GM19035 (cell line): ENCODE results near the gene TES.
"Not testable (repeated sequence)": the region's sequence is repeated elsewhere in the genome, so short reads cannot be mapped to it uniquely, and the experiment has no call there.

Experiments used
- ATAC-seq: cut with Tn5 transposase; IDR thresholded peaks from one replicate; pipeline ENCODE4 v1.9.1; 2021; ENCODE audit not compliant: unreplicated experiment

TES gene

GRCh38 chr7:116242178-116242577 lies 31.8 kb downstream of the TES start:
- ATAC-seq, result no peak

DNA sequence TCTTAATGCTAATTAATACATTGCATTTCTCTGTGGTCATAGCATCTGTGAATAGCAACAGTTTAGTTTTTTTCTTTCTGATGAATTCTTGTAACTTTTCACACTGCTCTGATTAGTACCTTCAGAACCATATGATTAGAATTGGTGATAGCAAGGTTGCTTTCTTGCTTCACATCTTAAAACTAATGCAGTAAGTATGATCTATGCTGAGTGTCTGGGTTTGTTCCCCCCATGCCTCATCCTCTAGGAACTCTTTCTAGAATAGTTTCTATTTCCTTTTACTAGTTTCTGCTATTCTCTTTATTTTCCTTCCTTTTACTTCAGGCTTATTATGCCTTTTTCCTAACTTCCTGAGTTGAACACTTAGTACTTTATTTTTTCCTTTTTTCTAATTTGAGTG lies 32.4 kb downstream of the TES start:
- ATAC-seq, result no peak

GRCh38 chr7:116244803-116245202 lies 34.5 kb downstream of the TES start:
- not testable (repeated sequence) for ATAC-seq

DNA sequence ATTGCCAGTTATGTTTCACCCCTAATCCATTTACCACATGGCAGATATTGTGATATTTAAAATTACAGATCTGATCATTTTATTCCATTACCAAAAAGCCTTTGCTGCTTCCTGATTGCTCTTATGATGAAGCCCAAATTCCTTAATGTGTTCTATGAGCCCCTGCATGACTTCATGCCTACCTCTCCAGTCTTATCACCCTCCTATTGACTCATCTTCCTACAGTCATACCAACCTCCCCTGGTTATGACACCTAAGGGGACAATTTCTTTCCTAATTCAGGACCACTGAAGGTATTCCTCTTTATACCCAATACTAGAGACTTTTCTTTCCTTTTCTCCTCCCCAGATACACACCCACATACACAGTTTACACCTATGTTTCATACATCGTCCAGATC lies 36.0 kb downstream of the TES start:
- ATAC-seq, result no peak

GRCh38 chr7:116249969-116250553 lies 39.7 kb downstream of the TES start:
- ATAC-seq, result no peak

GRCh38 chr7:116251675-116252074 lies 41.3 kb downstream of the TES start:
- no peak for ATAC-seq

- ATAC-seq, result no peak
Observed at GRCh38 chr7:116252249-116252648, 41.9 kb downstream of the TES start.

- ATAC-seq, result no peak
Observed at GRCh38 chr7:116257156-116257555, 46.8 kb downstream of the TES start.

DNA sequence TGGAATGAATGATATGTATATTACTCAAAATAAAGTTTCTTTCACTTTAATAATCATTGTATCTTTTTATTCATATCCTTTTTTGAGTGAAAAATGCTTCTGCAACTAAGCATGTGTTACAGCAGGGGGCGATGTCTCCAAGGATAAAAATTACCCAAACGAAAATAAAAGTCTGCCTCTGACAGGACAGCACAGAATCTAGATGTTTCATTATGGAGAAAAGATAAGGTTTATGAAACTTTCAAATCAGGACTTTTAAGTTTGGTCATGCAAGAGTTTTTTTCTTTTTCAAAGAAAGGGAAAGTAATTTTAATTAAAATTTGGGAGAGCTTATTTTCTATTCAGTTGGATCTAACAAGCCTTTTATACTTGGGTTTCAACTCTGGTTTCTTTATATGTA lies 48.4 kb downstream of the TES start:
- ATAC-seq, result no peak

DNA sequence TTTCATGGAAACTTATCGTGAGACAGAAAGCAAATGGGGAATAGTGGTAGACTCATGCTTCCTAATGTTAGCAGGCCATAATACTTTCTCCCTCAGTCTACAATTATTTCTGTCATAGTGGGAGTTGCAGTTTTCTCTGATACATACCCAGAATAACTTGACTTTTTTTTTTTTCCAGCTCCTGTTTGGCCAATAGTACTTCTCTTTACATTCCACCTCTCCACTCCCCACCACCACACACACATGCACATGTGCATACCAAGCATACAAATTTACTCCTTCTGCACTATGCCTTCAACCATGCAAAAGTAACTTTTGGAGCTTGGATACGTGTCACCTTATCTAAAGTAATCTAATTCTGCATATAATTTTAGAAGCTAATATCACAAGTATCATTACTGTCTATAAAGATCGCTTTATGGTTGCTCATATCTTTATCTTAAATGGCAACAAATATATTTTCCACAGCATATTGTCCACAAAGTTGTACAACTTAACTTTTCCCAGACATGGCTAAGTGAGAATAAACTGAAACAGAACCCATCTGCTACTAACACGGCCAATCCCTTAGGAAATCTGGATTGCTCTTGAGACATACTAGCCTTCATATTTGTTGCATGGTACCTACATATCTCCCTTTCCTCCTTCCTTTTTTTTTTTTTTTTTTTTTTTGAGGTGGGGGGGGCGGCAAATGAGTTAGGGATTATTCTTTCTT lies 49.0 kb downstream of the TES start:
- no peak for ATAC-seq

- ATAC-seq, result no peak
Observed at GRCh38 chr7:116259871-116260440, 49.6 kb downstream of the TES start.

- no peak for ATAC-seq
Observed at GRCh38 chr7:116261904-116262303, 51.6 kb downstream of the TES start.

DNA sequence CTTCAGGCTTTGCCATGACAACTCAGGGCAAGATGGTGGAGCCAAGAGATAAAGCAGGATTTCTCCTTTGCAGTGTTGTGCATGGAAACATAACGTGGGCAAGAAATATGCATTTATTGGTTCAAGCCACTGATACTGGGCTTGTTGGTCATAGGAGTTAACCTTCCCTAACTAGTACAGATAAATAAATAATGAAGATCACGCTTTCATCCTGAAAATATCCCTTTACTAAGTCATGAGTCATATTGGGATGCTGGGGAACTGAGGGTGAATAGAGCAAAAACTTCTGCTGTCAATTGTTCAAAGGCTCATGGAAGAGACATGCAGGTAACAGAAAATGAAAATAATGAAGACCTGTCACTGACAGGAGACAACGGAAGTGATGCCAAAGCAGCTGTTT lies 55.5 kb downstream of the TES start:
- no peak for ATAC-seq

DNA sequence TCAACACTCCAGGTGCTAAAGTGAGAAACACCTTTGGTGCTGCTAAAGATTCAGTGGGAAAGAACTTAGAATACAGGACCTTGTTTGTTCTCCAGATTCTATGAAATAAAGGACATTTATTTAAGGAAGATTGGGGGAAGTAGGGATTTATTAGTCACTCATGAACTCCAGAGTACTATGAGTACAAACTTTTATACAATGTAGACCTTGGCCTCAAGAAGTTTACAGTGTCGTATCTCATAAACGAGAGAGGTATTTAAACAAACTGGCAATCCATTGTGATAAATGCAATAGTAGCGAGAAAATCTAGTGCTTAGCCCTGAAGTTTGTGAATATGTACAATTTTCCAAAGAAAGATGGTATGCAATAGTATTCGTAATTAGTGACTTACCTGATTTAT lies 59.1 kb downstream of the TES start:
- ATAC-seq, result no peak

DNA sequence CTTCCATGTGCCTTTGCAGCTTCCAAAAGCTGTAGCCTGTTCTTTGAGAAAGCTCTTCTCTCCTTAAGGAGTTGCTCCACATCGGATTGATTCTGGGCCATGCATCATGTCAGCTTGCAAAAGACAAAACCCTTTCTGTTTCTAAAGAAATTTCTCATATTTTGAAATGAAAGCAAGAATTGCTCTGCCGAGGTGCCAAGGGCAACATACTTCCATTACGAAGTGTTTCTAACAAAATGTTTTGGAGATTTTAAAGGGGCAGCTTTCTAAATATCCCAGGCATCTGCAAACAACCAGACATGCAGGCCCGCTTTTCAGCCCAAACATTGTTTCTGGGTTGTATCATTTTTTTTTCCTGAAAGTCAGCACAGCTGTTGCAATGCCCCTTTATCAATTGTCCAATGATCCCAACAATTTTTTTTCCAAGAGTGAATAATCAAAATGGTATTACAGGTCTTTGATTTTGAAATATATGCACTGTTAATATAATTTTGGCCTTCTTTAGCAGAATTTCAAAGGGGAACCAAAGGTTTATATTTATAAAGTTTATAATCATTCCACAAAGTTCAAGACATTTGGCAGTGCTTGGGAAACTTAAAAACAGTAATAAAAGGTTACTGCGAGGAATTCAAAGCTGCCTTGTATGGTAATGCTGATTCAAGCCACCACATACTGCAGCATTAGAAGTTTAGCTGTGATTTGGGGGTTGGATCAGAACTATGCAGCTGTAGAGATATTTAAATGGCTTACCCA lies 61.0 kb downstream of the TES start:
- no peak for ATAC-seq

DNA sequence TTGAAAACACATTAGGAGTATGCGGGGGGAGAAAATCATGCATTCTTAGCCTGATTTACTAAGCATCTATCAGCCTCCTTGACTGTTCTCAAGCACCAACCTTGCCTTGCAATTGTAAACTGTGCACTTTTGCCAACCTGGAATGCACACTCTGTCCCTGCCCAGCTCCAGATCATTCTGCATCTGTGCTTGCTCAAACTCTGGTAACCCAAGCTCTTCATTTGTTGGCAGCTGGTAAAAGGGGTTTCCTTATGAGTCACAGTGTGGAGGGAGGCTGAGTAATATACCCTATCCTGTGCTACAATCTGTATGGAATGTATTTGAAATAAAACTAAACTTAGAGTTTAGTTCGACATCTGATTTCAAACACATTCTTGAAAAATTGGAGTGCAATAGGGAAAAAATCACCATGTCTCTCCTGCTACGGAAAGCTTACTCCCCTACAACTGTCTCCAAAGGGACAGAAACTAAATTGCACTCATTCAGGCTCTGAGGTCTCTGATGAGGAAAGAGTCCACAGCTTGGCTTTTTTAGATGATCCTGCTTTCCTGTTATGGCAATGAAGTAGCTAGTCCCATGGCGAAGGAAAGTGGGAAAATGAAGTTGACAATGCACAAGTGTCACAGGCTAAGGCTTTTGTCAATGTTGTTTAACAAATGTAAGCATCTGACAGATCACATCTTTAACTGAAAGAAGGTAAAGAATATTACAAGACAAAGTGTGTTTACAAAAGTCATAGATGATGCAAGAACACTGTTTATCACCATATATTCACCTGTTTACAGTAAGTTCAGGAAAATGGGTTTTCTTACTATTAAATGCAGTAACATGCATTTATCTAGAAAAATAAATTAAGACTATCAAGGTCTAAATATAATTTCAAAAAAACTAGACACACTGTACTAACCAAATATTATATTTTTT lies 61.9 kb downstream of the TES start:
- ATAC-seq, result no peak

DNA sequence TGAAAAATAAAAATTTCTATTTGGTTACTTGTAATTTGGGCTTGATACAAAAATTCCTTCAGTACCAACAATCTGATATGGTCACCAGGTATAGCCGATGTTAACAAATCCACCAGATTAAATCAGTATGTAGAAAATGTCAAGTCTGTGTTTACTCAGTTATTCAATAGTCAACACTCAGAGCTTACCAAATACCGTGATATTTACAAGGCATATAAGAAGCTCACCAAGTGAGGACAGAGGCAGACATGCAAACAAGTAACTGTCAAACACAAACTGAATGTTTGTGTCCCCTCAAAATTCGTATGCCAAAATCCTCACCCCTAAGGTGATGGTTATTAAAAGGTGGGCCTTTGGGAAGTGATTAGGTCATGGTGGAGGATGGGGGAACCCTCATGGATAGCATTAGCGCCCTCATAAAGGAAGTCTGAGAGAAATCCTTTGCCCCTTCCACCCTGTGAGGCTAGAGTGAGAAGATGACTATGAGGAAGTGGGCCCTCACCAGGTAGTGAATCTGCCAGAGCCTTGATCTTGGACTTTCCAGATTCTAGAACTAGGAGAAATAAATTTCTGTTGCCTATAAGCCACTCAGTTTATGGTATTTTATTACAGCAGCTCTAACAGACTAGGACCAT lies 63.1 kb downstream of the TES start:
- no peak for ATAC-seq

DNA sequence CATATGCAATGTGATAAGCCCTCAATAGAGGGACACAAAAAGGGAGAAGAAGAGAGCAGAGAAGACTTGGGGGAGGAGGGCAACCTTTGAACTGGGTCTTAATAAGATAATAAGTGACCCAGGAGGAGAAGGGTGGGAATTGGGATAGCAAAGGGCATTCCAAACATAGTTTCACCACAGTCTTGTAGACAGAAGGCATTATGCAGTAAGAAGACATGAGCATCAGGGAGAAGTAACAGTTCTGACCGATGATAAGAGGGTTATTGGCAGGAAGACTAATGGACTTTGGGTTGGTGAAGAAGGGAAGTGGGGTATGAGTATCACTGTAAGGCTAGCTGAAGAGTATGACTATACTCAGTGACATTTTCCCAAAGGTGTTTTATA lies 63.6 kb downstream of the TES start:
- no peak for ATAC-seq

GRCh38 chr7:116277070-116277469 lies 66.7 kb downstream of the TES start:
- ATAC-seq, result no peak

DNA sequence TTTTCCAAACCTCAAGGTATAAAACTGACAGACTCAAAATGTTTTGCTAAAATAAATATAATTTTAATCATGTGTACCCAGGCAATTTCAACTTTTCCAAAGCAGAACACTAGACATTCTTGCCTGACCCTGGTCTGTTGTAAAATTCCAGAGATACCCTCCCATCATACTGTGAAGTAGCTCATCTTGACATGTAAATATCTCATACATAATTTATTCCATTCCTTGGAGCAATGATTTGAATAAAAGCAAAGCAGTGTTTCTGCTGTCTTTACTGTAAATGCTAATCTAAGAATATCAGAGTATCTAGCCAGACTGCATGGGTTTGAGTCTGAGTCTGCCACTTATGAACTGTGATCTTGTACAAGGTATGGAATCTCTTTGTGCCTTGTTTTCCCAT lies 68.9 kb downstream of the TES start:
- no peak for ATAC-seq
